ENCODE data around the gene ZNF439. TPM values are rescaled to one million over a fixed set of nuclear protein-coding genes. Genes with fewer than 3 reads are reported as not detected.

The ZNF439 gene
- total and polyA plus RNA-seq, 2 of the 13 experiments (the other 11 are each of a cell fraction or from before 2014, with no cell fraction given), result 2.9 to 4.9 TPM

DNA sequence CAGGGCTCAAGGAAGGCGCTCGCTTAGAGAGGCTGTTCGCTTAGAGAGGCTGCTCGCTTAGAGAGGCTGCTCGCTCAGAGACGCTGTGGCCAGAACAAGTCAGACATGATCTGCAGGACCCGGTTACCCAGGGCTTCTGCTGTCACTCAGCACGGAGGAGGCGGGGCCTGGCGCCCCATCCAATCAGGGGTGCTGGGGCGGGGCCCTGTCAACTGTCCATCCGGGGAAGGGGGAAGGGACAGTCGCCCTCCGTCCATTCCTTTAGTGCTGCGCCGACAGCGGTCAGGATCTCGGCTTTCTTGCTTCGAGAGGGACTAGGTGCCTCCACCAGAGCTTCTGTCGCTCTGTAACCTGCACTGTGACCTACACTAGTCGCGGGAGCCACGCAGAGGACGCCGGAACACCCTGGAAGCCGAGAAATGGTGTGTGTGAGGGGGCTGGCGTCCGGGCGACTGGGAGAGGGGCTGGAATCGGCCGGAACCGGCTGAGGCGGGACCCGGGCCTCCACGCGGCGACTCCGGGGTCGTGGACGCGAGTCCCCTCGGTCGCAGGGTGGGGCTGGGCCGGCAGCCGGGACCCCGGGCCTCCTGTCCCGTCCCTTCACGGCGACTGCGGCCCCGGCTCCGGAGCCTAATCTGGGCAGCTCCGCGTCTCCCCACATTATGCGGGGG, 34.4 kb upstream of the ZNF439 start, which contains the start of gene ZNF440 (continued):
- TF ChIP-seq PCBP1 (IDR thresholded peaks at IDR 0.05; ENCODE audit: borderline replicate concordance, low read depth, low read length), result no peak
- TF ChIP-seq NFYB (CRISPR knock-in tag; IDR thresholded peaks at IDR 0.05), result peak; percentile 90
- TF ChIP-seq KLF13 (CRISPR knock-in tag; IDR thresholded peaks at IDR 0.05), result no peak
- TF ChIP-seq MAF1 (CRISPR knock-in tag; IDR thresholded peaks at IDR 0.05; ENCODE audit: borderline replicate concordance), result no peak
- peak; percentile 89 for TF ChIP-seq DR1 (CRISPR knock-in tag; IDR thresholded peaks at IDR 0.05)
- TF ChIP-seq FOXM1 (CRISPR knock-in tag; IDR thresholded peaks at IDR 0.05), result no peak
- TF ChIP-seq, protein P1, sequence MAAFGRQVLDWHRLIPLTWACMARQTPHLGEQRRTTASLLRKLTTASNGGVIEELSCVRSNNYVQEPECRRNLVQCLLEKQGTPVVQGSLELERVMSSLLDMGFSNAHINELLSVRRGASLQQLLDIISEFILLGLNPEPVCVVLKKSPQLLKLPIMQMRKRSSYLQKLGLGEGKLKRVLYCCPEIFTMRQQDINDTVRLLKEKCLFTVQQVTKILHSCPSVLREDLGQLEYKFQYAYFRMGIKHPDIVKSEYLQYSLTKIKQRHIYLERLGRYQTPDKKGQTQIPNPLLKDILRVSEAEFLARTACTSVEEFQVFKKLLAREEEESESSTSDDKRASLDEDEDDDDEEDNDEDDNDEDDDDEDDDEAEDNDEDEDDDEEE (CRISPR knock-in tag; IDR thresholded peaks at IDR 0.05), result peak; percentile 43; the same call in 1 of the 2 replicates
- TF ChIP-seq, protein P2, sequence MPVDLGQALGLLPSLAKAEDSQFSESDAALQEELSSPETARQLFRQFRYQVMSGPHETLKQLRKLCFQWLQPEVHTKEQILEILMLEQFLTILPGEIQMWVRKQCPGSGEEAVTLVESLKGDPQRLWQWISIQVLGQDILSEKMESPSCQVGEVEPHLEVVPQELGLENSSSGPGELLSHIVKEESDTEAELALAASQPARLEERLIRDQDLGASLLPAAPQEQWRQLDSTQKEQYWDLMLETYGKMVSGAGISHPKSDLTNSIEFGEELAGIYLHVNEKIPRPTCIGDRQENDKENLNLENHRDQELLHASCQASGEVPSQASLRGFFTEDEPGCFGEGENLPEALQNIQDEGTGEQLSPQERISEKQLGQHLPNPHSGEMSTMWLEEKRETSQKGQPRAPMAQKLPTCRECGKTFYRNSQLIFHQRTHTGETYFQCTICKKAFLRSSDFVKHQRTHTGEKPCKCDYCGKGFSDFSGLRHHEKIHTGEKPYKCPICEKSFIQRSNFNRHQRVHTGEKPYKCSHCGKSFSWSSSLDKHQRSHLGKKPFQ (CRISPR knock-in tag; IDR thresholded peaks at IDR 0.05; ENCODE audit: insufficient replicate concordance), result no peak
- peak; percentile 93 for TF ChIP-seq UBTF (CRISPR knock-in tag; IDR thresholded peaks at IDR 0.05)
- TF ChIP-seq, protein P3, sequence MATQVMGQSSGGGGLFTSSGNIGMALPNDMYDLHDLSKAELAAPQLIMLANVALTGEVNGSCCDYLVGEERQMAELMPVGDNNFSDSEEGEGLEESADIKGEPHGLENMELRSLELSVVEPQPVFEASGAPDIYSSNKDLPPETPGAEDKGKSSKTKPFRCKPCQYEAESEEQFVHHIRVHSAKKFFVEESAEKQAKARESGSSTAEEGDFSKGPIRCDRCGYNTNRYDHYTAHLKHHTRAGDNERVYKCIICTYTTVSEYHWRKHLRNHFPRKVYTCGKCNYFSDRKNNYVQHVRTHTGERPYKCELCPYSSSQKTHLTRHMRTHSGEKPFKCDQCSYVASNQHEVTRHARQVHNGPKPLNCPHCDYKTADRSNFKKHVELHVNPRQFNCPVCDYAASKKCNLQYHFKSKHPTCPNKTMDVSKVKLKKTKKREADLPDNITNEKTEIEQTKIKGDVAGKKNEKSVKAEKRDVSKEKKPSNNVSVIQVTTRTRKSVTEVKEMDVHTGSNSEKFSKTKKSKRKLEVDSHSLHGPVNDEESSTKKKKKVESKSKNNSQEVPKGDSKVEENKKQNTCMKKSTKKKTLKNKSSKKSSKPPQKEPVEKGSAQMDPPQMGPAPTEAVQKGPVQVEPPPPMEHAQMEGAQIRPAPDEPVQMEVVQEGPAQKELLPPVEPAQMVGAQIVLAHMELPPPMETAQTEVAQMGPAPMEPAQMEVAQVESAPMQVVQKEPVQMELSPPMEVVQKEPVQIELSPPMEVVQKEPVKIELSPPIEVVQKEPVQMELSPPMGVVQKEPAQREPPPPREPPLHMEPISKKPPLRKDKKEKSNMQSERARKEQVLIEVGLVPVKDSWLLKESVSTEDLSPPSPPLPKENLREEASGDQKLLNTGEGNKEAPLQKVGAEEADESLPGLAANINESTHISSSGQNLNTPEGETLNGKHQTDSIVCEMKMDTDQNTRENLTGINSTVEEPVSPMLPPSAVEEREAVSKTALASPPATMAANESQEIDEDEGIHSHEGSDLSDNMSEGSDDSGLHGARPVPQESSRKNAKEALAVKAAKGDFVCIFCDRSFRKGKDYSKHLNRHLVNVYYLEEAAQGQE (IDR thresholded peaks at IDR 0.05; ENCODE audit: borderline replicate concordance in 1 of 2, low read depth in 1 of 2, low read length in 2 of 2), result peak; percentile 5 to 81
- 0 out of 2 replicates have a peak, but pooled peaks have one; percentile 22 for TF ChIP-seq ZFYVE20 (CRISPR knock-in tag; IDR thresholded peaks at IDR 0.05; ENCODE audit: borderline replicate concordance, low read depth)
- TF ChIP-seq, protein P4, sequence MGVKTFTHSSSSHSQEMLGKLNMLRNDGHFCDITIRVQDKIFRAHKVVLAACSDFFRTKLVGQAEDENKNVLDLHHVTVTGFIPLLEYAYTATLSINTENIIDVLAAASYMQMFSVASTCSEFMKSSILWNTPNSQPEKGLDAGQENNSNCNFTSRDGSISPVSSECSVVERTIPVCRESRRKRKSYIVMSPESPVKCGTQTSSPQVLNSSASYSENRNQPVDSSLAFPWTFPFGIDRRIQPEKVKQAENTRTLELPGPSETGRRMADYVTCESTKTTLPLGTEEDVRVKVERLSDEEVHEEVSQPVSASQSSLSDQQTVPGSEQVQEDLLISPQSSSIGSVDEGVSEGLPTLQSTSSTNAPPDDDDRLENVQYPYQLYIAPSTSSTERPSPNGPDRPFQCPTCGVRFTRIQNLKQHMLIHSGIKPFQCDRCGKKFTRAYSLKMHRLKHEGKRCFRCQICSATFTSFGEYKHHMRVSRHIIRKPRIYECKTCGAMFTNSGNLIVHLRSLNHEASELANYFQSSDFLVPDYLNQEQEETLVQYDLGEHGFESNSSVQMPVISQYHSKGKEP (CRISPR knock-in tag; IDR thresholded peaks at IDR 0.05), result no peak
- no peak for TF ChIP-seq RARA (CRISPR knock-in tag; IDR thresholded peaks at IDR 0.05)
- TF ChIP-seq, protein P5, sequence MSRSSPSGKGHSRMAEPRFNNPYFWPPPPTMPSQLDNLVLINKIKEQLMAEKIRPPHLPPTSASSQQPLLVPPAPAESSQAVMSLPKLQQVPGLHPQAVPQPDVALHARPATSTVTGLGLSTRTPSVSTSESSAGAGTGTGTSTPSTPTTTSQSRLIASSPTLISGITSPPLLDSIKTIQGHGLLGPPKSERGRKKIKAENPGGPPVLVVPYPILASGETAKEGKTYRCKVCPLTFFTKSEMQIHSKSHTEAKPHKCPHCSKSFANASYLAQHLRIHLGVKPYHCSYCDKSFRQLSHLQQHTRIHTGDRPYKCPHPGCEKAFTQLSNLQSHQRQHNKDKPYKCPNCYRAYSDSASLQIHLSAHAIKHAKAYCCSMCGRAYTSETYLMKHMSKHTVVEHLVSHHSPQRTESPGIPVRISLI (CRISPR knock-in tag; IDR thresholded peaks at IDR 0.05; ENCODE audit: borderline replicate concordance), result no peak
- 0 out of 2 replicates have a peak, but pooled peaks have one; percentile 11 for TF ChIP-seq CREB1 (IDR thresholded peaks at IDR 0.05)
- TF ChIP-seq CREB1 (CRISPR knock-in tag; IDR thresholded peaks at IDR 0.05), result peak; percentile 30; the same call in 1 of the 2 replicates
- 0 out of 2 replicates have a peak, but pooled peaks have one; percentile 63 for TF ChIP-seq ZNF124 (CRISPR knock-in tag; IDR thresholded peaks at IDR 0.05)
